GM21786 (cell line): ENCODE measurements around the gene HS3ST3B1.

Source experiments
- ATAC-seq: cut with Tn5 transposase; IDR thresholded peaks from one replicate; pipeline ENCODE4 v1.9.1; 2021; ENCODE audit not compliant: unreplicated experiment

The HS3ST3B1 gene

GRCh38 chr17:14303343-14304221, 2.7 kb downstream of the HS3ST3B1 start:
- ATAC-seq, result no peak

- no peak for ATAC-seq
Observed at GRCh38 chr17:14304222-14304772, 3.4 kb downstream of the HS3ST3B1 start.

GRCh38 chr17:14304773-14305517, 4.1 kb downstream of the HS3ST3B1 start:
- no peak for ATAC-seq

GRCh38 chr17:14305785-14306496, 5.1 kb downstream of the HS3ST3B1 start:
- ATAC-seq, result no peak

- no peak for ATAC-seq
Observed at GRCh38 chr17:14306596-14306995, 5.7 kb downstream of the HS3ST3B1 start.

GRCh38 chr17:14307560-14308024, 6.7 kb downstream of the HS3ST3B1 start:
- no peak for ATAC-seq

GRCh38 chr17:14308636-14308964, 7.7 kb downstream of the HS3ST3B1 start:
- ATAC-seq, result no peak

GRCh38 chr17:14308965-14309879, 8.3 kb downstream of the HS3ST3B1 start:
- ATAC-seq, result peak; percentile 43

- no peak for ATAC-seq
Observed at GRCh38 chr17:14310101-14310500, 9.2 kb downstream of the HS3ST3B1 start.

GRCh38 chr17:14310605-14311004, 9.7 kb downstream of the HS3ST3B1 start:
- no peak for ATAC-seq

GRCh38 chr17:14311186-14311705, 10.4 kb downstream of the HS3ST3B1 start:
- no peak for ATAC-seq

GRCh38 chr17:14311981-14312380, 11.1 kb downstream of the HS3ST3B1 start:
- no peak for ATAC-seq

GRCh38 chr17:14312522-14312921, 11.6 kb downstream of the HS3ST3B1 start:
- no peak for ATAC-seq

GRCh38 chr17:14316126-14316832, 15.4 kb downstream of the HS3ST3B1 start:
- no peak for ATAC-seq

GRCh38 chr17:14317383-14317782, 16.5 kb downstream of the HS3ST3B1 start:
- ATAC-seq, result no peak

- ATAC-seq, result no peak
Observed at GRCh38 chr17:14318109-14318917, 17.4 kb downstream of the HS3ST3B1 start.

GRCh38 chr17:14318918-14319205, 18.0 kb downstream of the HS3ST3B1 start:
- ATAC-seq, result no peak

GRCh38 chr17:14320098-14320497, 19.2 kb downstream of the HS3ST3B1 start:
- no peak for ATAC-seq
